NCI-H2196 (cell line): ENCODE data around the gene PRAME.
"Not testable (repeated sequence)": the region's sequence is repeated elsewhere in the genome, so short reads cannot be mapped to it uniquely, and the experiment has no call there.

Experiments
- DNase-seq: peaks from one replicate; lab custom pipeline; 2025; ENCODE audit not compliant: unreplicated experiment; lab: John Stamatoyannopoulos, UW

PRAME gene

GRCh38 chr22:22523494-22523893 lies 35.6 kb downstream of the PRAME start:
- DNase-seq, result no peak

GRCh38 chr22:22521631-22522030 lies 37.4 kb downstream of the PRAME start:
- no peak for DNase-seq

- DNase-seq, result no peak
Measured at GRCh38 chr22:22520667-22521602, 38.1 kb downstream of the PRAME start.

GRCh38 chr22:22520020-22520656 lies 38.9 kb downstream of the PRAME start, which contains the start of gene ZNF280A:
ZNF280A (minus strand) TSS chr22:22520270; CDS start chr22:22515630, 4,640 bp downstream.
- DNase-seq, result no peak

GRCh38 chr22:22519591-22519990 lies 39.5 kb downstream of the PRAME start:
- DNase-seq, result no peak

- DNase-seq, result no peak
Measured at GRCh38 chr22:22516992-22517391, 42.1 kb downstream of the PRAME start.

GRCh38 chr22:22515890-22516289 lies 43.2 kb downstream of the PRAME start:
- no peak for DNase-seq

- not testable (repeated sequence) for DNase-seq
Measured at GRCh38 chr22:22514431-22514830, 44.6 kb downstream of the PRAME start.

GRCh38 chr22:22513619-22514018 lies 45.4 kb downstream of the PRAME start:
- DNase-seq, result no peak

GRCh38 chr22:22512951-22513350 lies 46.1 kb downstream of the PRAME start:
- DNase-seq, result no peak

GRCh38 chr22:22510833-22511232 lies 48.2 kb downstream of the PRAME start:
- DNase-seq, result not testable (repeated sequence)

GRCh38 chr22:22509912-22510311 lies 49.2 kb downstream of the PRAME start:
- DNase-seq, result not testable (repeated sequence)

GRCh38 chr22:22508274-22509176 lies 50.5 kb downstream of the PRAME start, which contains the start of gene ZNF280B:
ZNF280B (minus strand) TSS chr22:22508742; CDS start chr22:22489398, 19,344 bp downstream.
- peak; percentile 75 for DNase-seq

GRCh38 chr22:22507743-22508273 lies 51.3 kb downstream of the PRAME start:
- DNase-seq, result no peak

- no peak for DNase-seq
Measured at GRCh38 chr22:22506736-22507135, 52.3 kb downstream of the PRAME start.

GRCh38 chr22:22498267-22498666 lies 60.8 kb downstream of the PRAME start:
- no peak for DNase-seq
